ENCODE data around the gene ARL8A.
A peak's percentile ranks its signal among the peaks of the same experiment; 100 is the strongest.

ARL8A gene

DNA sequence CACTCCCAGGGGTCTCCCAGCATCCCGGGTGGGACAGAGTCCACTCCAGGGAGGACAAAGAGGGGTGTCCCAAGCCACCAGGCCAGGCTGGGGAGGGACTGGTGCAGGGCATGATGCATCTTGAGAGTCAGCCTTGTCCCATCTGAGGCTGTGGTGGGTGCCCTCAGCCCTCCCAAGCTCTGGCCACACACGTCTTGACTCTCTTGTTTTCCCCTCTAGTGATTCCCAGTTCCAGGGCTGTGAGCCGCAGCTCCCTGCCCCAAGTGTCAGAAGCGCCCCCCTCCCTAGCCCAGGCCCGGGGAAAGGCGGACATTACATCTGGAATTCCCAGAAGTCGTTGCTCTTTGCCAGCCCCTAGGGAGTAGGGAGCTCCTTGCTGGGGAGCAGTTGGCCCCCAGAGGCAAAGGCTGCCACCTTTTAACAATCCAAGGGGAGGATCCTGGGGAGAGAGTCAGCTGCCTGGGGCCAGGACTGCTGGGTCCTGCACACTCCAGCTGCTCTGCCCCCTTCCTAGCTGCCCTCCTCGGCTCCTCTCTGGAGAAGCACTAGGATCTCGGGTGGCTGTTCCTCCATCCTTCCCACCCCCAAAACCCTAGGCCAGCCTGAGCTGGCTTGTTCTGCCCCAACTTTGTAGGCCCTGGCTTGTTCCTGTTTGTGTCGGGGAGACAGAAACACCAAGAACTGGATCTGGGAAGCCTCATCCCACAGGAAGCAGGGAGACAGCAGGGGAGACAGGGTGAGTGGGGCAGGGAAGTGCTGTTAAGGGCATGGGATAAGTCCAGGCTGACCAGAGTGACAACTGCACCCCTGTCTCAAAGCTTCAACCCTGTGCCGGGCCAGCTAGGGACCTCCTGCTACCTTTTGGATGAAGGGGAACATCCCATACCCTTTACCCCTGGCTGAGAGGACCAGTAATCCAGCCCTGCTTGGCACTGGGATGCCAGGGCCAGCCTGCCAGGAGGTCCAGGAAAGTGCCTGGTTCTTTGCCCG is 19.0 kb upstream of the ARL8A start:
- H3K27ac ChIP-seq, result no peak overlapping the region
- TF ChIP-seq CTCF (IDR thresholded peaks at IDR 0.05), result no peak
- TF ChIP-seq ZFX (IDR thresholded peaks at IDR 0.05; ENCODE audit: borderline replicate concordance), result no peak

DNA sequence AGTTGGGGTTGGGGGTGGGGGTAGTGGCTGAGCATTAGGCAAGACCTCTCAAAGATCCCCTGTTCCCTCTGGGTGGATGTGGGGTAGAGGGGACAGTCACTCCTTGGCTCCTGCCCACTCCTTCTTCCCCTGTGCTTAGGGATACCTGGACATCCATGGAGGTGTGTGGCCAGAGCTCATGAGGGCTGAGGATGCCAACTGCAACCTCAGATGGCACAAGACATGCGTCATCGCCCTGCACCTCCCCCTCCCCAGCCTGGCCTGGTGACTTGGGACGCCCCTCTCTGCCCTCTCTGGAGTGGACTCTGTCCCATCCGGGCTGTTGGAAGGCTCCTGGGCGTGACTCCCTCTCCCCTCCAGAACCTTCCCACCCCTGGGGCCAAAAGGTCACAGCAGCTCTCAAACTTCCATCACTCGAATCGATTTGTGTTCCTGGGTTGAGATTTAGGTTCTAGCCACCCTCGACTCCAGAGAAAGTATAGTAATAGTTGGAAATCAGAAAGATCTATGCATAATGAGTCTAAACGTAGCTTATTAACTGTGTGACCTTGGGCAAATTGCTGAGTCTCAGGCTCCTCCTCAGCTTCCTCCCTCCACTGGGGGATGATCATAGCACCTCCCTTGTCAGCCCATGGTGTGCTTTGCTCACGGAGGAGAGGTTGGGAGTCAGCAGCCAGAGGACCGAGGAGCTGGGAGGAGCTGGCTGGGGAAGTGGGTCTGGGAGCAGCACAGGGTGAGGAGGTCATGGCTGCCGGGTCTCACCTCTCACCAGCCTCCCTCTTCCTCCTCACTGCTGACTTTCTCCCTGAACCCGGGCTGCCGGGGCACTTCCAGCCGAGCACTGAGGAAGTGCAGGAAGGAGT is 18.1 kb upstream of the ARL8A start:
- no peak overlapping the region for H3K27ac ChIP-seq
- TF ChIP-seq CTCF (IDR thresholded peaks at IDR 0.05) (no peak), ZFX (IDR thresholded peaks at IDR 0.05; ENCODE audit: borderline replicate concordance) (no peak)

GRCh38 chr1:202162047-202162417 is 17.5 kb upstream of the ARL8A start:
- TF ChIP-seq ZFX (IDR thresholded peaks at IDR 0.05; ENCODE audit: borderline replicate concordance), result no peak
- no peak for TF ChIP-seq CTCF (IDR thresholded peaks at IDR 0.05)
- no peak overlapping the region for H3K27ac ChIP-seq

DNA sequence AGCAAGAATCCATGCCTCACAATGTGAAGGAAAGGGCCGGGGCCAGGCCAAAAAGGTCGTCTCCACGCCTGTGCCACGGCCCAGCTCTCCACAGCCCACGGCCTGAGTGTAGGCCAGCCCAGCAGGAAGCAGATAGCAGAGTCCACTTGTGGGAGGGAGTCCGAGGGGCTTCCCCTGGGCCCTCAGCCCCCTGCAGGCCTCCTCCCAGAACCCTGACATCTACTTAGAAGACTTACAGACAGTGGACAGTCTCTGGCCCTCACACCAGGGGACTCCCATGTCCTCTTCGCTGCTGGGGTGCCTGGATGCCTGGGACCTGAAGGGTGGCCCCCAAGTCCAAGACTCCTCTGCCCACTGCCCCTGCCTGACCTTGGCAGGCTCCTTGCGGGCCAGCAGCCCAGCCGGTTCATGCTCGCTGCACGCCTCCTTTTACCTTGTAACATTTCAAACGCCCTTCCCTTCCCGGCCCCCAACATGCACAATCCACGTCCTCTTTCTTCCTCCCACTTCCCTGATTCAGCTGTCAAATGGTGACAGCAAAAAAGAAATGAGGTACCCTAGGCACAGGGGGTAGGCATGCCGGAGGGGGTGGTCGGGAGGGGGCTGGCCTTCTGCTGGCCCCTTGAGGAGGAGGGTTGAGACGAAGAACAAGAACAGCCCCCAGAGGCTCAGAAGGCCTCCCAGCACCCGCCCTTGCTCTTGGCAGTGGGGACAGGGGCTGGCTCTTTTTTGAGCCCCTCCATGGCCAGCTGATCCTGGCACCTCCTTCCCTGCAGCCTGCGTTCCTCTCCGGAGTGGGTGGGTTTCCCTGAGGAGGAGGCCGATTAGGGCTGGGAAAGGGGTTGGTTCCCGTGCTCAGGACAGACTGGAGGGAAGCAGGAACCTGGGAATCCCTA is 16.9 kb upstream of the ARL8A start:
- no peak overlapping the region for H3K27ac ChIP-seq
- TF ChIP-seq CTCF (IDR thresholded peaks at IDR 0.05) (no peak), ZFX (IDR thresholded peaks at IDR 0.05; ENCODE audit: borderline replicate concordance) (no peak)

- no peak for TF ChIP-seq CTCF (IDR thresholded peaks at IDR 0.05)
- TF ChIP-seq ZFX (IDR thresholded peaks at IDR 0.05; ENCODE audit: borderline replicate concordance), result no peak
- no peak within 1 kb of the TSS for H3K27ac ChIP-seq
Observed at GRCh38 chr1:202160377-202160940, 15.9 kb upstream of the ARL8A start, which contains the start of gene PTPN7. Gene PTPN7 (minus strand): TSS chr1:202160602. CDS start chr1:202159402, 1,200 bp downstream.

GRCh38 chr1:202159534-202160371 is 15.2 kb upstream of the ARL8A start:
- TF ChIP-seq ZFX (IDR thresholded peaks at IDR 0.05; ENCODE audit: borderline replicate concordance) (no peak), CTCF (IDR thresholded peaks at IDR 0.05) (0 out of 2 replicates have a peak, but pooled peaks have one; percentile 11)
- H3K27ac ChIP-seq, result no peak overlapping the region

Measured in 22Rv1 (cell line).